SU-DHL-6 (cell line): ENCODE data around the gene PHACTR1.

Experiments used
- H2AFZ ChIP-seq: fragments of 200-600 bp; sonication (generic); 2 replicates; pipeline ENCODE4 v1.6.1; 2014; ENCODE audit warnings: low read depth, mild to moderate bottlenecking, moderate library complexity, mixed read lengths, antibody characterized with exemption, low read length; ENCODE audit not compliant: severe bottlenecking
- H3F3A ChIP-seq: fragments of 200-600 bp; shearing (Covaris generic); 2 replicates; pipeline ENCODE4 v1.6.0; 2016; ENCODE audit warnings: antibody characterized with exemption, mild to moderate bottlenecking; ENCODE audit not compliant: insufficient read depth
- H3K27ac ChIP-seq: fragments of 200-600 bp; sonication (generic); 2 replicates; pipeline ENCODE4 v1.5.1; 2016; ENCODE audit warnings: low read depth, mild to moderate bottlenecking, low read length, moderate library complexity, mixed read lengths
- H3K27me3 ChIP-seq: fragments of 200-600 bp; sonication (generic), shearing (Covaris generic); 2 replicates; pipeline ENCODE4 v1.6.0; 2014; ENCODE audit warnings: mild to moderate bottlenecking, low read length
- H3K36me3 ChIP-seq: fragments of 200-600 bp; sonication (generic); 2 replicates; pipeline ENCODE4 v1.6.1; 2014; ENCODE audit warnings: mild to moderate bottlenecking, low read length, mixed read lengths
- H3K4me2 ChIP-seq: fragments of 300-600, 200-600 bp; shearing (Covaris generic), sonication (generic); 2 replicates; pipeline ENCODE4 v1.6.0; 2014; ENCODE audit warnings: low read length, low read depth, mild to moderate bottlenecking; ENCODE audit not compliant: poor library complexity, severe bottlenecking
- H3K4me3 ChIP-seq: fragments of 200-600 bp; sonication (generic); 2 replicates; pipeline ENCODE4 v1.5.1; 2014; ENCODE audit warnings: antibody characterized with exemption, low read length, mild to moderate bottlenecking, mixed read lengths; ENCODE audit not compliant: insufficient read depth, poor library complexity, severe bottlenecking
- H3K79me2 ChIP-seq: fragments of 200-600 bp; sonication (generic); 2 replicates; pipeline ENCODE4 v1.6.1; 2014; ENCODE audit warnings: mild to moderate bottlenecking, low read length, moderate library complexity; ENCODE audit not compliant: insufficient read depth
- H3K9ac ChIP-seq: fragments of 200-600 bp; sonication (generic); 2 replicates; pipeline ENCODE4 v1.7.0; 2014; ENCODE audit warnings: mild to moderate bottlenecking, low read length
- H3K9me2 ChIP-seq: fragments of 200-600 bp; sonication (generic); replicated peaks from 2 replicates; pipeline ENCODE4 v1.6.1; 2014; ENCODE audit warnings: low read length; ENCODE audit not compliant: insufficient read depth
- H3K9me3 ChIP-seq: fragments of 200-600 bp; sonication (generic); 2 replicates; pipeline ENCODE4 v1.6.1; 2014; ENCODE audit warnings: low read length, mixed read lengths; ENCODE audit not compliant: insufficient read depth
- H4K20me1 ChIP-seq: fragments of 200-600 bp; sonication (generic); 2 replicates; pipeline ENCODE4 v1.6.1; 2014; ENCODE audit warnings: low read depth, mild to moderate bottlenecking, antibody characterized with exemption, low read length, moderate library complexity, mixed read lengths
- EZH2phosphoT487 ChIP-seq: fragments of 200-600 bp; sonication (generic), shearing (Covaris generic); conservative IDR thresholded peaks from 2 replicates; pipeline ENCODE4 v1.6.1; 2018; ENCODE audit warnings: mild to moderate bottlenecking, antibody characterized with exemption, low read length, moderate library complexity, mixed read lengths
- TF ChIP-seq, protein P1 (sequence below): fragments of 200-600 bp; sonication (generic); IDR thresholded peaks from one replicate; pipeline ENCODE4 v1.5.1; 2017; ENCODE audit warnings: antibody characterized with exemption, mild to moderate bottlenecking, low read length, moderate library complexity; ENCODE audit not compliant: insufficient read depth, poor library complexity, severe bottlenecking

Gene PHACTR1

DNA sequence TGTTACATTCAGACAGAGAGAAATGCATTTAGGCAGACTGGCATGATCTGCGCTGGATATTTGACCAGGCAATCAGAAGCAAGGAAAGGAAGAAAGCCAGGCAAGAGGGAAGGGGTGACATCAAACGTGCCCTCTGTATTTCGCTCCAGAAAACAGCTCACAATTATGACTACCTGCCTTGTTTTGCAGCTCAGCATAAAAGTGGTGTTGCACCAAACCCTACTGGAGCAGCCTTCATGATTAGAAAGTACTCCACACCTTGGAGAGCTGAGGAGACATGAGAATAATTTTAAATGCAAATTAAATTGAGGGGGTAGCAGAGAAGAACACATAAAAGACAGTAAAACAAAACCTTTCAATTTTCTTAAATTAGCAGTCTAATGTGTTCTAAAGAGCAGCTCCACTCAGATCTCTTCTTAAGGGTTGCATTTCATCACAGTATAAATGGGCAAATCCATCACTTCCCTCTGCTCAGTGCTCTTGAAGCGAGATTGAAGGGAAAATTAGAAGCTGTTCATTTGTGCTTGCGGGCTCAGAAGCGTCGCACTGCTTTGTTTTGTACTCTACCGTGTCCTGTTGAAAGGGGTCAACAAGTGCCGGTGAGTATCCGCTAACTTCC is at the start of gene PHACTR1:
TSS of gene PHACTR1 (plus strand) at position 470 of the 619 bp plus-strand sequence.
- no peak for TF ChIP-seq EZH2phosphoT487
- TF ChIP-seq, protein P1, sequence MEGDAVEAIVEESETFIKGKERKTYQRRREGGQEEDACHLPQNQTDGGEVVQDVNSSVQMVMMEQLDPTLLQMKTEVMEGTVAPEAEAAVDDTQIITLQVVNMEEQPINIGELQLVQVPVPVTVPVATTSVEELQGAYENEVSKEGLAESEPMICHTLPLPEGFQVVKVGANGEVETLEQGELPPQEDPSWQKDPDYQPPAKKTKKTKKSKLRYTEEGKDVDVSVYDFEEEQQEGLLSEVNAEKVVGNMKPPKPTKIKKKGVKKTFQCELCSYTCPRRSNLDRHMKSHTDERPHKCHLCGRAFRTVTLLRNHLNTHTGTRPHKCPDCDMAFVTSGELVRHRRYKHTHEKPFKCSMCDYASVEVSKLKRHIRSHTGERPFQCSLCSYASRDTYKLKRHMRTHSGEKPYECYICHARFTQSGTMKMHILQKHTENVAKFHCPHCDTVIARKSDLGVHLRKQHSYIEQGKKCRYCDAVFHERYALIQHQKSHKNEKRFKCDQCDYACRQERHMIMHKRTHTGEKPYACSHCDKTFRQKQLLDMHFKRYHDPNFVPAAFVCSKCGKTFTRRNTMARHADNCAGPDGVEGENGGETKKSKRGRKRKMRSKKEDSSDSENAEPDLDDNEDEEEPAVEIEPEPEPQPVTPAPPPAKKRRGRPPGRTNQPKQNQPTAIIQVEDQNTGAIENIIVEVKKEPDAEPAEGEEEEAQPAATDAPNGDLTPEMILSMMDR, result no peak
- Histone ChIP-seq H3K4me2 (no peak within 1 kb of the TSS), H3K9me2 (no peaks in the 10 kb centered on the region), H4K20me1 (no peaks in the 10 kb centered on the region), H2AFZ (no peak within 1 kb of the TSS), H3K9ac (no peak within 1 kb of the TSS), H3K9me3 (no peaks in the 10 kb centered on the region), H3K27ac (no peak within 1 kb of the TSS), H3F3A (no peaks in the 10 kb centered on the region), H3K36me3 (no peaks in the 10 kb centered on the region), H3K4me3 (no peak within 1 kb of the TSS), H3K79me2 (no peaks in the 10 kb centered on the region), H3K27me3 (no peaks in the 10 kb centered on the region)

DNA sequence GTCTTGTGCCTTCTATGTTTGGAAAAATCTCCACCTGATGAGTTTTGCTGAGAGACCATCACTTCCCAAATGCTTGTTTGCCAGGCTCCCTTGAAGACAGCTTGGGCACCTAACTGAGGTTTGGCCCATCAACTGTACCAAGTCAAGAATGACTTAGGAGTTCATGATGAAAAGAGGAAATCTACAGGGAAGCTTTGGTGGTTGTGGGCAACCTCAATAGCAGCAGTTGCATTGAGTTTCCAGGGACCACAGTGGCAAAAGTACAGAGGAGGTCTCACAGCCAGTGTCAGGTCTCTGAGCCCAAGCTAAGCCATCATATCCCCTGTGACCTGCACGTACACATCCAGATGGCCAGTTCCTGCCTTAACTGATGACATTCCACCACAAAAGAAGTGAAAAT is 49.7 kb upstream of the PHACTR1 start:
- no peak overlapping the region for H3K27ac ChIP-seq
- no peaks in the 10 kb centered on the region for H3F3A ChIP-seq
- H3K27me3 ChIP-seq, result peaks cover 6% of the 10 kb centered on the region; the same call in 1 of the 2 replicates

DNA sequence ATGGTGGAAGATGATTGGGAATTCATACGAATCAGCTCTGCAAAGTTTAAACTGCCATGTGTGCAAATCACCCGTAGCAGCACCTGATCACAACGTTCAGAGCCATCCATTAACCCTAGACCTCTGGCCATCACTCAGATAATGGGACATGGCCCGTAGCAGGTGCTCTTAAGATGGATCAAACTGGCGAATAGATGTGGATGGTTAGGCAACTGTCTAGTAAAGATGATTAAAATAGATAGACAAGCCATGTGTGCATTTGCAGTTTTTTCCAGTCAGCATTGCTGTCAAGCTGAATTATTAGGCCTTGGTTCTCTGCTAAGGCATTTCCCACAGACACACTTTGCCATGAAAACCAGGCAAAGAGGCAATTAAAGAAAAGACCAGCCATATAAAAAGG is 40.6 kb upstream of the PHACTR1 start:
- Histone ChIP-seq H2AFZ (no peak overlapping the region), H3K79me2 (no peaks in the 10 kb centered on the region), H3K27me3 (0 out of 2 replicates have a peak, but pooled peaks cover 3% of the 10 kb centered on the region), H3K4me2 (no peak overlapping the region), H3K27ac (no peak overlapping the region), H3K36me3 (no peaks in the 10 kb centered on the region), H3K9me2 (no peaks in the 10 kb centered on the region), H4K20me1 (no peaks in the 10 kb centered on the region), H3F3A (no peaks in the 10 kb centered on the region), H3K9ac (no peak overlapping the region), H3K4me3 (no peak overlapping the region), H3K9me3 (no peaks in the 10 kb centered on the region)
- TF ChIP-seq, protein P1, result no peak
- TF ChIP-seq EZH2phosphoT487, result no peak

More for the DNA sequence above, 49.7 kb upstream of the PHACTR1 start:
- no peak overlapping the region for H2AFZ ChIP-seq
- no peak overlapping the region for H3K4me2 ChIP-seq
- no peaks in the 10 kb centered on the region for H3K79me2 ChIP-seq
- no peaks in the 10 kb centered on the region for H4K20me1 ChIP-seq
- no peak for TF ChIP-seq EZH2phosphoT487
- TF ChIP-seq, protein P1, result no peak
- no peaks in the 10 kb centered on the region for H3K36me3 ChIP-seq
- no peak overlapping the region for H3K9ac ChIP-seq
- no peaks in the 10 kb centered on the region for H3K9me3 ChIP-seq
- no peaks in the 10 kb centered on the region for H3K9me2 ChIP-seq
- H3K4me3 ChIP-seq, result no peak overlapping the region
